ENCODE measurements around the gene BRAF.
"Not testable (repeated sequence)": the region's sequence is repeated elsewhere in the genome, so short reads cannot be mapped to it uniquely, and the experiment has no call there.

BRAF gene

GRCh38 chr7:140767418-140767817, 157.3 kb downstream of the BRAF start:
- DNase-seq, result no peak

- DNase-seq, result not testable (repeated sequence)
These were observed 159.3 kb downstream of the BRAF start for GRCh38 chr7:140765441-140765840.

GRCh38 chr7:140763166-140763565, 161.6 kb downstream of the BRAF start:
- not testable (repeated sequence) for DNase-seq

- DNase-seq, result not testable (repeated sequence)
These were observed 163.4 kb downstream of the BRAF start for GRCh38 chr7:140761375-140761774.

GRCh38 chr7:140754506-140754905, 170.2 kb downstream of the BRAF start:
- no peak for DNase-seq

GRCh38 chr7:140752533-140752932, 172.2 kb downstream of the BRAF start:
- DNase-seq, result no peak

- no peak for DNase-seq
These were observed 178.0 kb downstream of the BRAF start for GRCh38 chr7:140746751-140747150.

- DNase-seq, result no peak
These were observed 179.3 kb downstream of the BRAF start for GRCh38 chr7:140745266-140746058.

GRCh38 chr7:140744005-140744404, 180.7 kb downstream of the BRAF start:
- DNase-seq, result no peak

- not testable (repeated sequence) for DNase-seq
These were observed 181.5 kb downstream of the BRAF start for GRCh38 chr7:140743255-140743654.

- no peak for DNase-seq
These were observed 186.4 kb downstream of the BRAF start for GRCh38 chr7:140738280-140738679.

GRCh38 chr7:140734729-140735128, 190.0 kb downstream of the BRAF start:
- DNase-seq, result no peak

- DNase-seq, result no peak
These were observed 190.6 kb downstream of the BRAF start for GRCh38 chr7:140734096-140734495.

- DNase-seq, result no peak
These were observed 192.3 kb downstream of the BRAF start for GRCh38 chr7:140732416-140732815.

GRCh38 chr7:140726281-140726680, 198.4 kb downstream of the BRAF start:
- no peak for DNase-seq

GRCh38 chr7:140724706-140725105, 200.0 kb downstream of the BRAF start:
- DNase-seq, result no peak

GRCh38 chr7:140723574-140723973, 201.2 kb downstream of the BRAF start:
- no peak for DNase-seq

GRCh38 chr7:140723006-140723405, 201.7 kb downstream of the BRAF start:
- no peak for DNase-seq

- no peak for DNase-seq
These were observed 202.5 kb downstream of the BRAF start for GRCh38 chr7:140722254-140722653.

GRCh38 chr7:140719721-140720120, 205.0 kb downstream of the BRAF start:
- no peak for DNase-seq

GRCh38 chr7:140714331-140715040, 210.2 kb downstream of the BRAF start:
- DNase-seq, result no peak

GRCh38 chr7:140712392-140712791, 212.3 kb downstream of the BRAF start:
- not testable (repeated sequence) for DNase-seq

- DNase-seq, result not testable (repeated sequence)
These were observed 216.0 kb downstream of the BRAF start for GRCh38 chr7:140708764-140709163.

GRCh38 chr7:140707132-140707531, 217.6 kb downstream of the BRAF start:
- no peak for DNase-seq
